Sciatic nerve (tissue), 2 donors: ENCODE measurements around the gene MAPK8IP2. TPM values are rescaled to one million over a fixed set of nuclear protein-coding genes. Genes with fewer than 3 reads are reported as not detected.
"Not testable (repeated sequence)": the region's sequence is repeated elsewhere in the genome, so short reads cannot be mapped to it uniquely, and the experiment has no call there.

Experiments used
- ATAC-seq: fragments of 200-7000 bp; cut with Tn5 transposase; one replicate; pipeline ENCODE4 v1.9.1; 2020; ENCODE audit warnings: mild to moderate bottlenecking, moderate library complexity
- DNase-seq: peaks from one replicate; pipeline ENCODE4 v3.0.0-alpha.2; 2020; ENCODE audit warnings: low spot score
- intact Hi-C: fragments of 100-400 bp; cut with DNase I; formaldehyde crosslinking; loops from one replicate; pipeline ENCODE4 v1.14.2; 2022
- total RNA-seq: library from RNA; stranded (reverse); fragmentation: NEBNext Ultra II Directional; extraction: Animal tissue kit (Norgen Biotek cat#: 25700); gene quantifications from one replicate; pipeline ENCODE4 v1.2.1, GENCODE V29; 2021
- donor health status: DM: no; HTN: no; CAD: no.
- donor health status: DM: no; HTN: no; CAD: no.

MAPK8IP2 gene
- total RNA-seq, 1 donor from 2014 or later, result 2.4 TPM

- ATAC-seq (no peak), DNase-seq (no peak)
- intact Hi-C loops, result no loop called here
Measured at GRCh38 chr22:50608996-50609395, 8.4 kb downstream of the MAPK8IP2 start.

- intact Hi-C loops, result no loop called here
- no peak for ATAC-seq
- DNase-seq, result no peak
Measured at GRCh38 chr22:50609599-50609998, 9.0 kb downstream of the MAPK8IP2 start.

- intact Hi-C loops, result no loop called here
- no peak for ATAC-seq
- no peak for DNase-seq
Measured at GRCh38 chr22:50610041-50610451, 9.5 kb downstream of the MAPK8IP2 start.

- ATAC-seq, result no peak
- intact Hi-C loops, result no loop called here
Measured at GRCh38 chr22:50610581-50610980, 10.0 kb downstream of the MAPK8IP2 start.

GRCh38 chr22:50611341-50612060 lies 10.9 kb downstream of the MAPK8IP2 start:
- intact Hi-C loops, result no loop called here
- ATAC-seq (no peak), DNase-seq (no peak)

More at GRCh38 chr22:50610581-50610980, 10.0 kb downstream of the MAPK8IP2 start:
- DNase-seq, result no peak

- intact Hi-C loops, result no loop called here
- ATAC-seq, result no peak
- no peak for DNase-seq
Measured at GRCh38 chr22:50612168-50612527, 11.6 kb downstream of the MAPK8IP2 start.

- DNase-seq (no peak), ATAC-seq (no peak)
- intact Hi-C loops, result no loop called here
Measured at GRCh38 chr22:50612528-50613221, 12.1 kb downstream of the MAPK8IP2 start.

GRCh38 chr22:50613291-50613981 lies 12.8 kb downstream of the MAPK8IP2 start:
- intact Hi-C loops, result no loop called here
- ATAC-seq, result peak; percentile 75
- DNase-seq, result no peak

GRCh38 chr22:50614296-50614695 lies 13.7 kb downstream of the MAPK8IP2 start:
- intact Hi-C loops, ATAC-seq, DNase-seq: not testable (repeated sequence)

- ATAC-seq (peak; percentile 86), DNase-seq (no peak)
- intact Hi-C loops, result no loop called here
Measured at GRCh38 chr22:50620593-50621355, 20.2 kb downstream of the MAPK8IP2 start.

GRCh38 chr22:50621356-50621880 lies 20.8 kb downstream of the MAPK8IP2 start:
- ATAC-seq (peak; percentile 15), DNase-seq (no peak)
- intact Hi-C loops, result no loop called here

GRCh38 chr22:50621948-50622722 lies 21.5 kb downstream of the MAPK8IP2 start:
- intact Hi-C loops, result no loop called here
- DNase-seq (no peak), ATAC-seq (no peak)

GRCh38 chr22:50622723-50623327 lies 22.2 kb downstream of the MAPK8IP2 start:
- ATAC-seq, result no peak
- no peak for DNase-seq
- intact Hi-C loops, result no loop called here

GRCh38 chr22:50624347-50625130 lies 23.9 kb downstream of the MAPK8IP2 start:
- intact Hi-C loops, result no loop called here
- ATAC-seq (no peak), DNase-seq (no peak)

- intact Hi-C loops, result no loop called here
- DNase-seq, result no peak
- no peak for ATAC-seq
Measured at GRCh38 chr22:50625131-50625567, 24.6 kb downstream of the MAPK8IP2 start.

- no peak for DNase-seq
- ATAC-seq, result no peak
- intact Hi-C loops, result no loop called here
Measured at GRCh38 chr22:50625568-50626313, 25.1 kb downstream of the MAPK8IP2 start.
